ENCODE data around the gene CNR1.
"Not testable (repeated sequence)": the region's sequence is repeated elsewhere in the genome, so short reads cannot be mapped to it uniquely, and the experiment has no call there.

Gene CNR1

DNA sequence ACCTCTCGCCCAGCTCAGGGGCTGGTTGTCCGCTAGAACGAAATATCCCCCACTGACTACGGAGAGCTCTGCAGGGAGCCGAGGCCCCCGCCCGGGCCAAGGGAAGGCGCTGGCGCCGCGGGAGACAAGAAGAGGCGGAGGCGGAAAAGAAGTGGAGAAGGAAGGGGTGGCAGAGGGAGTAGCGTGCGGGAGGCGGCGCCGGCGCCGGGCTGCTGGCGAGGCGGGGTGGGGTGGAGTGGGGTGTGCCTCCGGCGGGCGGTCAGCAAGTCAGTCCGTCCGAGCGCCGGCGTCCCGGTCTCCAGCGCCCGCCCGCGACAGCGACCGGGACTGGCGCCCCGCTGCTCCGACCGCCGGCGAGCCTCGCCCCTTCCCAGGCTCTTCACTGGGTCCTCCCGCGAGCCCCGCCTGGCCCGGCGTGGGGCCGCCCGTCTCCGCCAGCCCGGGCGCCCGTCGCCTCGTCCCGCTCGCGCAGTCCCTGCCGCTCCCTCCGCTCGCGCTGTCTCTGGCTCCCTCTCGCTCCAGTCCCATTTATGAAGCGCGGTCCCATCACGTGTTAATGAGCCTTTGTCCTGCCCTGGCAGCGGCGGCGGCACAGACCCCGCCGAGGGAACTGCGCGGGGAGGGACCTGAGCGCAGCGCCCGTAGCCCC is at the start of gene CNR1:
CNR1 (minus strand) TSS at position 504 of the 649 bp plus-strand sequence. CDS start 21,073 bp downstream, outside the sequence.
- DNase-seq (ENCODE audit: low spot score), result peak; percentile 74

- no peak for DNase-seq (ENCODE audit: low spot score)
Observed at GRCh38 chr6:88211446-88211845, 45.3 kb upstream of the CNR1 start.

- no peak for DNase-seq (ENCODE audit: low spot score)
Observed at GRCh38 chr6:88209301-88209700, 43.2 kb upstream of the CNR1 start.

DNA sequence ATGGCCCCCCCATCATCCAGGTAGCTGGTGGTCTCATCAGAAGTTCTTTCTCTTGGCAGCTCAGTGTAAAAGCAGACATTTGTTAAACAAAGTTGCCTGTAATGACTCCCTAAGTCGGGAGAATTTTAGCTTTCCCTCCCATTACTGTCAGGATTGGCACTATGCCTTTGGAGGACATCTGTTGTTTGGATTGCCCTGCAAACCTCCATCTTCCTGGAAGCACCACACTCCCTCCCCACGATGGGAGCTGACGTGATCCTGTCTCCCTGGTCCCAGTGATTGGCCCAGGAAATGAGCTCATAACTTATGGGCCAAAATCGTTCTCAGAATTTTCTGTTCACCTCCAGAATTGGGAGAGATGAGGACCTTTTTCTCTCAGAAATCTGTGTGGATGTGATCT is 42.6 kb upstream of the CNR1 start:
- no peak for DNase-seq (ENCODE audit: low spot score)

DNA sequence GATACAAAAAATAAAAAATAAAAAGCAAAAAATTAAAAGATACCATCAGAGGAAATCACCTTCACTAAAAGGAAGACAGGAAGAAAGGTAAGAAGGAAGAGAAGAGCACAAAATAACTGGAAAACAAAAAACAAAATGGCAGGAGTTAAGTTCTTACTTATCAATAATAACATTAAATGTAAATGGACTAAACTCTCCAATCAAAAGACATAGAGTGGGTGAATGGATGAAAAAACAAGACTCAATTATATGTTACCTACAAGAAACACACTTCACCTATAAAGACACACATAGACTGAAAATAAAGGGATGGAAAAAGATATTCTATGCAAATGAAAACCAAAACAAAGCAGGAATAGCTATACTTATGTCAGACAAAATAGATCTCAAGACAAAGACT is 35.6 kb upstream of the CNR1 start:
- DNase-seq (ENCODE audit: low spot score), result not testable (repeated sequence)

DNA sequence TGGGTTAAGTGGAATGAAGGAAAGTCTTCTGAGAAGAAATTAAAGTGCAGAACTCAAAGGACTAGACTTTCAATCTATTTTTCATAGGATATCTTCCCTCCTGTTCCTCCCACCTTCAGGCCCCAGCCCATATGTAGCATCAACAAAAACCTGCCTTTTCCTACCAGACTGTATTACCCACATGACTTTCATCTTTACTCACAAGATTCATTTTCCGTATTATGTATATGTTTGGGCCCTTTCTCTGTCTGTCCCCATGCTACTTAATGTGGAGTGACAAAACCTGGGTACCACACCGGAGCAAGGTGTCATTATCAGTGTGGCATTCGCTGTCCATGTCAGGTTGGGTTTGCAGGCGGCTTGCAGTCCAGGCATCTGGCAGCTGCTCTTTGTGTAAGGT is 18.8 kb upstream of the CNR1 start:
- no peak for DNase-seq (ENCODE audit: low spot score)

DNA sequence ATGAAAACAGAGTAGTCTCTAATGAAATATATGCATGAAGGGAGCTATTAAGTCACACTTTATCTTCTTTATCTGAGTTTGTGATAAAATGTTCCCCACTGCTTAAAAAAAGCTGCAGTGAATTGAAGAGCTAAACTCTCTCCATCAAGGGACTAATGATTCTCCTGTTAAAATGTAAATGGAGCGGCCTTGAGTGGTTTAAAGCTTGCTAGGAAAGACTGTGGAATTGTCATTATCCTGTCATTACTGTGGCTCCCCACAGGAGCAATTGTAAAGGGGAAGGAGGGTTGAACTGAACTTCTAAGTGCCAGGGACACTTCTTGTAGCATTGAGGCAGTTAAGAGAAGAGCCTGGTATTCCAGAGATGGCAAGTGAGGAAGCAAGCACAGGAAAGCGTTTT is 17.3 kb upstream of the CNR1 start:
- DNase-seq (ENCODE audit: low spot score), result no peak

- no peak for DNase-seq (ENCODE audit: low spot score)
Observed at GRCh38 chr6:88179692-88180091, 13.5 kb upstream of the CNR1 start.

DNA sequence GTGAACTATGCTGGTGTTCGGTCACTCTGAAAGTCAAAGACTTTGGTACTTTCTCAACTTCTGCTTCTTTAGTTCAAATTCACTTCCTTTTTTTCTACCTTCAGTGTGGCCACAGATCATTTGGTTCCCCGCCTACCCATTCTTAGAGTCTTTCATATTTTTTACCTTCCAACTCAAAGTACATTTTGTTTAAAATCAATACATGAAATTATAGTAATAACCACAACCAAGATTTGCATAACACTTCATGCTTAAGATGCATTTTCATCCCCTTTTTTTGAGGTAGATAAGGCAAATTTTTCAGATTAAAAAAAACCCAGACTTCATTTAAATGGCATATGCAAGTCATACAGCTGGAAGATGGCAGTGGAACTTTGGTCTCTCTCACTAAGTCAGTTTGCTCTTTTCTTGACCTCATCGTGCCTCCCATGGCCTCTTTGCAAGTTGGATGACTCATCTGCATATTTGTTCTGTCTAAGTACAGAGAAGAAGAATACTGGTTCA is 11.9 kb upstream of the CNR1 start:
- no peak for DNase-seq (ENCODE audit: low spot score)

GRCh38 chr6:88174906-88175305 is 8.8 kb upstream of the CNR1 start:
- DNase-seq (ENCODE audit: low spot score), result no peak

DNA sequence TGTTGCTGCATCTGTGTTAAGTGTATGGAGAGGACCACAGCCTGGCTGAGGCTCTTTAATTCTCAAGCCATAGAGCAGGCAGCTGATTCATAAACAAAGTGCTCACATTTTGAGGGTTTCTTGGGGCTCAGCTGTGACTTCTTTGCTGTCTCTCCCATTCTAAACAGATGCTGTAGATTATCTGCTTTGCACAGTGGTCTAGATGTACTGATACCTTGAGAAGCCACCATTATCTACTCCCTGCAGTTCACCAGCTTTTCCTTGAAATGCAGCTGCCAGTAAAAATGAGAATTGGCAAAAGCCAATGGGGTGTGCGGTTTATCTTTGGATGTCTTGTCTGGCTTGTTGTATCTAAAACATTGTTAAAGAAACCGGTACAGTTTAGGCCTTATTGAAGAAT is 5.2 kb upstream of the CNR1 start:
- no peak for DNase-seq (ENCODE audit: low spot score)

- no peak for DNase-seq (ENCODE audit: low spot score)
Observed at GRCh38 chr6:88168362-88168761, 2.2 kb upstream of the CNR1 start.

DNA sequence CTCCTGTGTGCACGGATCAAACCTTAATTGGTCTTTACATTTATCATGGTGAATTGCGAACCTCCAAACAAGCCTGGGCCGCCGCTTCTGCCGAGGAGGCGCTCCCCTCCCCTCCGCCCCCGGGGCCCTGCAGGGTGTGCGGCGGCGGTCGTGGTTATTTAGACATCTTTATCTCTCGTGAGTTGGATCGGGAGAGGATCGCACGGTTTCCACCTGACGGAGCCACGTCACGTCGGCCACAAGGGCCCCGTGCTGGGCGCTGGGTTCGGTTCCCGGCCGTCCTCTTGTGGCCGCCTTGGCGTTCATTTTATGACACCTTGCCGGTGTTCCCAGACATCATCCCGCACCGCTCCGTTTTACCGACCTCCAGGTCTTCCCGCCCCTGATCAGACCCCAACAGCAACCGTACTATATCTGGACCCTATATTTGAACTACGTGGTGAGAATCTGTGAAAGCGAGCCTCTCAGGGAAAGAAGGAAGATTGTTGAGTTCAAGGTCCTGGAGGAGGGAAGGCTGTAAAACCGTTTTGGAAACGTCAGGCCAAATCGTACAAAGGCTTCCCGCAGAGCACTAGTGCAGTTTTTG is 1.3 kb upstream of the CNR1 start:
- no peak for DNase-seq (ENCODE audit: low spot score)

- peak; percentile 12 for DNase-seq (ENCODE audit: low spot score)
Observed at GRCh38 chr6:88166493-88167351, 575 bp upstream of the CNR1 start.

- DNase-seq (ENCODE audit: low spot score), result no peak
Observed at GRCh38 chr6:88165087-88165843, 882 bp downstream of the CNR1 start.

DNA sequence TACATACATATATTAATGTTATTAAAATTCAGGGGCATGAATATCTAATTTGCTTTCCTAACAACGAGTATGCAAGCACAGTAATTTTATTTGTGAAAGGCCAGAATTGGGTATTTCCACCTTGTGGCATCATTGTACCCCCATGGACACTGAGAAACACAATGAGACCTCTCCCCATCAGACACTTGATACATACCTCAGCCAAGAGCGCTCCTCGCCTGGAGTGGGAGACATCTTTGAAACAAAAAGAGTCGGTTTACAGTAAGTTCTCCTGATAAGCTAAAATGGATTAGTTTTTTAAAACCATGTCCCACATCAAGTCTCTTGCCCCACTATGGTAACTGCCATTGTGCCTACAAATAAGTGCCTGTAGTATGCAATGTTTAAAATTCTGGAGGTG is 2.1 kb downstream of the CNR1 start:
- DNase-seq (ENCODE audit: low spot score), result no peak

- no peak for DNase-seq (ENCODE audit: low spot score)
Observed at GRCh38 chr6:88163616-88164015, 2.5 kb downstream of the CNR1 start.

- no peak for DNase-seq (ENCODE audit: low spot score)
Observed at GRCh38 chr6:88161940-88162339, 4.2 kb downstream of the CNR1 start.

DNA sequence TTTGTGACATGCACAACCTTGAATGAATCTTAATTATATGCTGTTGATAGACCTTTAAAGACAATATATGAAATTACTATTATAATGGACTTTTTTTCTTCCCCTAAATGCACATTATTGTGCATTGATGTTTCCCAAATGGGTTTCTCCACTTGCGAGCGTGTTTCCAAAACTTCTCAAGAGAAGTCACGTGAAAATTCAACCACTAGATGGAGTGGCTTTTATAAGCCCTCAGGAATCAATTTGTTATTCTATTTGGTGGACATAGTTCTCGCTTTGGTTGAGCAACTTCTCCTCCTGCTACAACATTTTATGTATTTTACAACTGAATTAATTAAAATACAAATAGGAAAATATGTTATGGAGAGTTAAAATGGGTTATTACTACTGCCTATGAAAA is 9.0 kb downstream of the CNR1 start:
- DNase-seq (ENCODE audit: low spot score), result no peak

DNA sequence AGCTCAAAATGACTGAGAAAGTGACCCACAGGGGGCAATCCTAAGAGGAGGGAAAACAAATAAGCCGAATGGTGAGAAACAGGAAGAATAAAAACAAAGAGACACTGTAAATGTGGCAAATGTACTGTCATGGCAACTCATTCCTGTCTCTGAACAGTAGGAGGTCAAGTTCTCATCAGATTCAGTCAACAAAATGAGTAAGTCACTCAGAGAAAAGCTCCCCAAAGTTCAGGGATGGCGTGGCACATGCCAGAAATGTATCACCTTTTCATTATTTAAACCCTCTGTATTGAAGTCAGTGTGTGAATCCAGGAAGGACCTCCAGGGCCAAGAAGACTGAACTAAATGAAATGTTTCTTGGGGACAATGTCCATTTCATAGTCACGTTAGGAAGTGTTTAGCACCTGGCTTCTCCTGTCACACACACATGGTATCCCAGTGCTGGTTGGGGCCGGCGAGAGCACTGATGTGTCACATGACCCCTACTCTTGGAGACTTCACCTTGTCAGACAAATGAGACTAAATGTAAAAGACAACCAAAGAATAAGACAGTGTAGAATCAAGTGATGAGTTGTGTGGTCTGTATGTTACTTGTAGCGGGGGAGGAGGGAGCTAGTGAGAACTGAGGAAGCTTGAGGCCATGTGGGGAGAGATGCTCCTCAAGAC is 20.7 kb downstream of the CNR1 start:
- no peak for DNase-seq (ENCODE audit: low spot score)

GRCh38 chr6:88144637-88145297 is 21.4 kb downstream of the CNR1 start:
- no peak for DNase-seq (ENCODE audit: low spot score)

All from AG20443 (cell line).